HG03469 (cell line): ENCODE measurements around the gene ENC1.

ENCODE experiments used
- ATAC-seq: cut with Tn5 transposase; IDR thresholded peaks from one replicate; pipeline ENCODE4 v1.9.1; 2021; ENCODE audit warnings: mild to moderate bottlenecking, moderate library complexity, moderate number of reproducible peaks; ENCODE audit not compliant: unreplicated experiment

The ENC1 gene

DNA sequence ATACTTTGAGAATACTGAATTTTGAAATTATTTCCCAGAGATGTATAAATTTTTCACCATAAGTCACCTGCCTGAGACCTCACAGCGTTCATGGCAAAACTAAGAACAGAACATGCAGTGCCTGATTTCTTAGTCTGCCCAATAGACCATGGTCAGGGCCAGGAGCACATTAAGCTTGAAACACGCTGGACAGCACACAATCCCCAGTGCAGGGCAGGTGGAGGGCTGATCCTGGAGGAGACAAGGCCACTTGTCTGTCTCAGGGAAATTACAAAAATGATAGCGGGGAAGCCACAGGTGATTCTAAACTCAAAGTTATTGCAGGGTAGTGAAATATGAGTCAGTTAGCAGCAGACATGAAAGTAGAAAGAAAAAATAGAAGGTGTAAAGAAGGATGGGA is 18.6 kb upstream of the ENC1 start:
- ATAC-seq, result no peak

DNA sequence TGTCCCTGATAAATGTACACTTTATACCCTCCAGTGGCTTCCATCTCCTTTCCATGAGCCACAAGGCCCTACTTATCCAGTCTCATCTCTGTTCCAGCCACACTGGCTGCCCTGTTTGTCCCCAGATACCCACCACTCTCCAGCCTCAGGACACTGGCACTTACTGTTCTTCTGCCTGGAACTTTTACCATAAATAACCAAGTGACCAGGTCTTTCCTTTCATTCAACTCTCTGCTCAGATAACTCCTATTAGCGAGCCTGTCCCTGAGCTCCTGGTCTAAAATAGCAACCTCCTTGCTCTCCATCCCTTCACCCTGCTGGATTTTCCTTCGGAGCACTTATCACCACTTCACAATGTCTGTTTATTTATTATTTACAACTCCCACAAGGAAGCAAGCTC is 16.6 kb upstream of the ENC1 start:
- no peak for ATAC-seq

DNA sequence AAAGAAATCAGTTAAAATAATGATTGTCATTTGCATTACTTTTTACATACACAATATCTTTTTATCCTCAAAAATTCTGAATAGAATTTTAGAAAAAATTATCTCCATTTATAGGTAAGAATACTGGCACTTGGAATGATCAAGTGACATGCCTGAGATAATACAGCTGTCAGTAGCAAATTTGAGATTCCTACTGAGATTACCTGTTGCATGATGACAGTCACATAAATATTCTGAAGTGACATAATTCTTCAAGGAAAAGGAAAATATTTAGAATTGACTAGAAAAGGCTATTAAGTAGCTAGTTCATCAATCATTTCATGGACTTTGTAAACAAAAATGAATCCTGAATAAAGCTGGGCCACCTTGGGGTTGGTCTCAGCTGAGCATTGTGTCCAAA is 15.2 kb upstream of the ENC1 start:
- no peak for ATAC-seq

DNA sequence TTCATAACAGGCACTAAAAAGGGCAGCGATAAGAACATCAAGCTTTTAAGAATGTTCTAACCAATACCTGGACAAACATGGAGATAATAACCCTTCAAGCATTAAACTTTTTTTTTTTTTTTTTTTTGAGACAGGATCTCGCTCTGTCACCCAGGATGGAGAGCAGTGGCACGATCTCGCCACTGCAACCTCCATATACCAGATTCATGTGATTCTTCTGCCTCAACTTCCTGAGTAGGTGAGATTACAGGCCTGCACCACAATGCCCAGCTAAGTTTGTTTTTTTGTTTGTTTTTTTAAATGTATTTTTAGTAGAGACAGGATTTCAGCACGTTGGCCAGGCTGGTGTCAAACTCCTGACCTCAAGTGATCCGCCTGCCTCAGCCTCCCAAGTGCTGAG is 14.7 kb upstream of the ENC1 start:
- no peak for ATAC-seq

DNA sequence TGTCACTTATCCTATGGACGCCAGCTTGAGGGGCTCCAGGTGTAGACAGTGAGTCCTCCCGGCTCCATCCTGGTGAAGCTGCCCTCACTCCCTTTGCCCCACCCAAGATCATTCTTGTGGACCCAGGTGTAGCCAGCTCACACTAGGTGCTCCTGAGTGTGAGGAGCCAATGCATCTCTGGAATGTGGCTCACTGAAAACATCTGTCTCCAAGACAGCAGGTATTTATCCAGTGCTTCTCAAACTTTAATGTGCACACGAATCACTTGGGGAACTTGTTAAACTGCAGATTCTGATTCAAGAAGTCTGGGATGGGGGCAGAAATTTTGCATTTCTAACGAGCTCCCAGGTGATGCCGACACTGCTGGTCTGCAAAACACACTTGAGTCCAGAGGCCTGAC is 13.5 kb upstream of the ENC1 start:
- no peak for ATAC-seq

DNA sequence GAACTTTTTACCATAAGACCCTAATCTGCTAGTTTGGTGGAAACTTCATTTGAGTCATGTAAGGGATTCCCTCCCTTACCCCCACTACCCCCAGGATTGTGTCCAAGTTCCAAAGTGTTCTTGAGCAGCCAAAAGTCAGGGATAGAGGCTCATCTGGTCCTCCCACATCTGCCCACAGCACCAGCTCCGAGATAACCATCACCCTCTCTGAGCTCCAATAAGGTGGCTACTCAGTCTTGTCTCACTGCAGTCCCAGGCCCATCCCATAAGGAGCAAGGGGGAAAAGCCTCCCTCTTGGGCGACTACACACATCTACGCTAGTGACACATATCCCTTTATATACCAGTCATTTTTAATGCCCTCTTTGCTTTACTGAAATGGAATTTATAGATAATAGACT is 12.0 kb upstream of the ENC1 start:
- no peak for ATAC-seq

DNA sequence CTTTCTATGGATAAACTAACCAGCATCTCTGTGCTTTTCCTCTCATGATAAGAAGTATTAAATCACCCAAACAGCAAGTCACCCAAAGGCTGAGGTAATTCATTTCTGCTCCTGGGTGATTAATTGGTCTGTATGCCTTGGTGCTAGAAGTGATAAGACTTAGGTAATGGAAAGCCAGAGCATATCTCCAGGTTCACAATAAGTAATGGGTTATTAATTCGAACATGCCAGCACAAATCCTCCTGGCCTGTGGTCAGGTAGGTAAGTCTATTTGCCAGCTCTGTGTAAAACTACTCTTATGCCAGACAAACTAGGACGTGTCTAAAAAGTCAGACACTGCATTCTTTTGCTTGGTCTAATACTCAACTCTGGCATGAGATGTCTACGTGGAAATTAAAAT is 11.2 kb upstream of the ENC1 start:
- no peak for ATAC-seq

DNA sequence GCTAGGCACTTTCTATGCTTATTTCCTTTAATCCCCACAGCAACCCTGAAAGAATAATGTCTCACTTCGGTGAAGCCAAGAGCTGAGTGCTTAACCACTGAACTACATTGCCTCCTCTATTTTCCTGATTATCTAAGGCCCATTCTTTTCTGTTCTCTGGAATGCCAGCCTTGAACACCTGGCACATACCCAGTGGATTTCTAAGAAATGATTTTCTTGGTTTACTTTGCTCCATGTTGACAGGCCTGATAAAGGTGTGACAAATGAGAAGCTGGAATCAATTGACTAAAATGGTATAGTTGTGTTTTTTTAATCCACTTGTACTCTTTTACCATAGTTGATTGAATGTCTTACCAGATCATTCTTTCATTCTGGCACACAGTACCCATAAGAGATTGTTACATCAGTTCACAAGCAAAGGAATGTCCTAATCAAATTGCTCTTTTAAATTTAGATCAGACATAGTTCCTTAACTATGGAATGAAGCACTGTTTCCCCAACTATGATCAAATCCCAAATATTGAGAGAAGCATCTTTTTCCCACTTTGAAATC is 9.0 kb upstream of the ENC1 start:
- no peak for ATAC-seq

DNA sequence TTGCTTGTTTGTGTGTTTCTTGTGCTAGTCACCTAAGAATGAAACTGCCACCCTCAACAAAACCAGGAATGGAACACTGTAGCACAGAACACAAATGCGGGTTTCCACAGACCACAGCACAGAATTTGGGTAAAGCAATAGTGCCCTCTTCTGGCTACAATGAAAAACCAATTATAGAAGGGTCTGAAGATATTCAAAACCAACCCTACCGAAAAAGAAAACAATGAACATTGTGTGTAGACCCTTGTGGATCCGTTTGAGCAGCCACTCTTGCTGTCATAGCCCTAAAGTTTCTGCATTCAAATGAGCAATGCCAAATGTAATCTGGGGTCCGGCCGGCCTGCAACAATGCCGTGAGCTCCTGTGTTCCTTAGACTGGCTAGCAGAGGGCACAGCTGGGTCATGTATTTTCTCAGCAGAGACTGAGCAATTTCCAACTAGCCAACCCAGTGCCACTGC is 8.3 kb upstream of the ENC1 start:
- no peak for ATAC-seq

DNA sequence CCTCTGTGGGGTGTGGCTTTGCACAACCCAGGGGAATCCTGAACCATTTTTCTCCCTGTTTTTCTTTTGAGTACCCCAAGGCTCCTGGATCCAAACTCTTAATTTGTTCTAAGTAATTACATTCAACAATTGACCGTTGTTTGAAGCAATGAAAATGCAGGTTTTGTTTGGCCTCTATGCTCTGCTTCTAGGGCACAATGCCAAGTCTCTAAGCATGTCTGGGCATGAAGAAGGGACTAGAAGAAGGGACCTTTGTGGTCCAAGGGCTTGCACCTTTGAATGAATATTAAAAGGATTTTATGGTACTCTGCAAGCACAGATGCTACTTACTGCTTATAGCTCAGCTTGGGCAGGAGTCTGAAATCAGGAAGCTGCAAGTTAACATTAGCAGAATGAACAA is 6.6 kb upstream of the ENC1 start:
- no peak for ATAC-seq

DNA sequence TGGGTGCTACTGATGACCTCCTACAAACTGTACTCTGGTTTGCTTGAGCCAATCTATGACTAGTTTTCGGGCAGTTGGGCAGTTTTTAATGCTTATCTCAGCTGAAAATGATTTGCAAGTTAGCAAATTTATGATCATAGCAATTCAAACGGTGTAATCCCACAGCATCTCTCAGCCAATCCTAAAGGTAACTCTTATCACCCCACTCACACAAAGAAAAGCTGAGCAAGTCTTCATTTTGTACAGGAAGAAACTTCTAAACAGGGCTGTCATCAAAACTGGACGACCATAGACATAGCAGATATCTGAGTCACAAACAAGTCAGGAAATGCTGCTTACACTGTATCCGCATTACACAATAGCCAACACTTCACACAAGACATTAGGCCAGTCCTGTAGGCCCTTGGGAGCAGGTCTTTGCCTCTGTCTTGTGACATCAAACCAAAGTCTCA is 2.6 kb upstream of the ENC1 start:
- ATAC-seq, result no peak

DNA sequence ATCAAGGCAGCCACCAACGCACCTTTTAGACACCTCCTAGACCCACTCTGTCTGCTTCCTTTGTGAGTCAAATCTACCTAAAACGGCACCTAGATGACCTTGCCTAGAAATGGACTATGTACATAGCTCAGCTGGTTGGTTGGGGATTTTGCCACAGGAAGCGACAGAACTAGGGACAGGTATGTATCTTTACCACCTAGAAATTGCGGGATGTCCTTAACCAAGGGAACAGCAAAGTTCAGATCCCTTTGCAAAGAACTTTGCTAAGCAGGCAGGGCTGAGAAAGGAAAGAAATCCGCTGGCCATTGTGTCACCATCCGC is 2.0 kb upstream of the ENC1 start:
- no peak for ATAC-seq

DNA sequence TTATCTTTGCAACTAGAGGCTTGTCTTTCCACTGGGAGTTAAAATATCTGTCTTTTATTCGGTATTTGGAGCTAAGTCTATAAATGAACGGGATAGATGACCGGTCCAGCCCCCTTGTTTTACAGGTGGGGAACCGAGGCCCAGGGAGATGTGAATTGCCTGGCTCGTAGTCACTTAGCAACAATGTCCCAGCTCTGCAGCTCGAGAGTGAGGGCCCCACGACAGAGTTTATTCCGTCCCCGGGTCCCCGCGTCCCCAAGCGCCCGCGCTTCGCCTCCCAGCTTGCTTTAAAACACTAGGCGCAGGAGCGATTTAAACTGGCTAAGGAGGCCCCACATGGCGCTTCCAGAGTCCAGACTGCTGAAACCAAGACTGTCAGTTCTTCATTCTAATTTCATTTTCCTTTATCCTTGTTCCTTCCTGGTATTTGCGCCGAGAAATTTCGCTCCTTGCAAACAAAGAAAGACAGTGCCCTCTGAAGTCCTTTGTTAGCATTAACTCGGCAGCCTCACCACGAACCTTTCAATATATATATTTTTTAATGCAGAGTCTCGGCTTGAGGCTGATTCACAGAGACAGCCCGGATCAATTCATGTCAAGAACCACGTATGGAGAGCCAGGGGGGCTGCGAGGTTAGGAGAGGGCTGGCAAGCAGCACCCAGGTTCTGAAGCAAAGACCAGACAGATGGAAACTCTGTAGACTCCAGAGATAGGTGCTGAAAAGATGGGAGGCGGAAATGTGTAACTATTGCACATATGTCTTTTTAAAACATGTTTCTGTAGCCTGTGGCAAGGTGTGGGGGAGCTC is 1.4 kb upstream of the ENC1 start:
- no peak for ATAC-seq

DNA sequence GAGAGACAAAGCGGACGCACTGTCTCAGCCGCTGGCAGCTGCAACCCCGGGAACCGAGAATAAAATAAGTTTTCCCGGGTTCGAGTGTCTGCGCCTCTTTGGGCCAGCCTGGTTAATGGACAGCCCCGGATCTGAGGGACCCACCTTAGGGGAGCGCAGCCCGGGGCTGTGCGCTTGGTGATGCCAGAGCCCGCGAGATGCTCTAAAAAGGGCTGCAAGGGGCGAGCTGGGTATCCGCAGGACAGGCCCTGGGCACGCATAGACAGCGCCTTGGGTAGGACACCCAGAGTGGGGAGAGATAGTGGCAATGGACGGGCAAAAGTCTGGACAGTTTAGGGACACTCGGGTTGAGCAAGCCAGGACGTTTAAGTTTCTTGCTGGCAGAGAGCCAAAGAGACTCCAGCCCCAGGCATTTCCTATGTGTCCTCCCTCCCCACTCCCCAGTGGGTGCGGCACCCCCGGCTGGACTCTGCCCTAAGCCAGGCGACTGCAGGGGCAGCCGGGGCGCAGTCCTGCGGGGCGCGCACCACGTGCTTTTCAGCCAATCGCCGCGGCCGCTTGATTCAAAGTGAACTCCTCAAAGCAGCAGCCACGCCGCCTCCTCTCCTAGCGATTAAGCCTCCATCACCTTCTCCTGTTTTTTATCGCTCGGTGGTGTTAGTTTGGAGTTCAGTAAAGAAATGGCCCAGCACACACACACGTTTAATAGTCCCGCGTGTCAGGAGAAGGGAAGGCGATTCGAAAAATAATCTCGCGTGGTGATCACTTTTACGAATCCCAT is 616 bp upstream of the ENC1 start:
- no peak for ATAC-seq

DNA sequence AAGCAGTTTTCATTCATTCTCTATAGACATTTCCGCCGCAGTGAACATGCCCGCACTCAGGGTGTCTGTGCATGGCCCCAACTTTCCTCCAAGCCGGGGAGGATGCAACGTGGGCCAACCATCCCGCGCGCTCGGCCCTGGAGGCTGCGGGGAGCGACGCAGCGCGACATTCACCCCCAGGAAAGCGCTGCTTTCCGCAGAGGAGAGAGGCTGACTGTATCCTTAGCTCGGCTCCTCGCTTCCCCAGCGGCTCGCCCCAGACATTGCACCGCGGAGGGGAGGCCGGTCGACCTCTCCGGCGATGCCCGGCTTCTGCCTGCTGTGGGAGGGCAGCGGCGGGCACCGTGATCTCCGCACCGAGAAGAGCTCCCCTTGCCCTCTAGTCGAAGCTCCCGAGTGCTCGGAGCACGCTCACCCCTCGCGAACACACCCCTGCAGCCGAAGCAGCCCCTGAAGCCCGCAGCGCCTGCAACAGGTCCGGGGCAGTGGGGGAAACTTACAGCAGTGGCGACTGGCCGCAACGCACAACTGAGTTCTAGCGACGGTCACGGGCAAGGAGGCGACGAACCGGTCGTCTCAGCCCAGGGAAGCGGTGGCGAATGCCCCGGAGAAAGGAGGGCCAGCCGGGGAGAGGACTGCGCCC is 600 bp downstream of the ENC1 start:
- no peak for ATAC-seq

DNA sequence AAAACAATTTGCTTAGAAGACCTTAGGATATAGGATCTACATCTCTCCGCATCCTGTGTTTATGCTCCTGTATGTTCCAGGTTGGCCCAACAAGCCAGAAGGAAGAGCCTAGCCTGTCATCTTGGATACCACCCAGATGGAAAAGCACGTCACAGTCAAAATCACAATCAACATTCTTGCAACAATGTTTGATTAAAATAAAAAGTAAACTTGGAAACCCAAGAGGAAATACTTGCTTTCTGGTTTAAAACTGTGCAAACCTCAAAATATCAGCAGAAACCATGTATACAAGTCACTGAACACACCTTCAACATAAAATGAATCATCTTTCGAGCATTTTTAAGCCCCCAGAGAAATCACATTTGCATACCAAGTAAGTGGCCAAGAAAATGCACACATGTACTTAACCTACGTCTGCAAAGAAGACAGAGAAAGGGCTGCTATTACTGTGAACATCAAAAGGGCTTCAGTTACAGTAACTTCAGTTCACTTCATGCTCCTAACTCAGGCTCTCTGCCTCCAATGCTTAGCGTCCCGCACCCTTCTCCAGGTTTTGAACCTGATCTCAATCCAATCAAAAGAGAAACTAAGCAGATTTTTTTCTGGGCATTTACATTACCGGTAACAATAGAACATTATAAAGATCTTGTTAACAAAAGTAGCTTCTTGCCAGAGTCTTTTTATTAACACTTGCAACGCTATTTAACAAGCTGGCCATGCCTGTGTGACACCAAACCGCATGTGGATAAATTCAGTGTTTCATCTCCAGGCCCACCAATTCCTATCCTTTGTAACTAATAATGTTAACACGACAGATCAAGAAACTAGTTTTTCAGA is 1.3 kb downstream of the ENC1 start:
- ATAC-seq, result no peak

DNA sequence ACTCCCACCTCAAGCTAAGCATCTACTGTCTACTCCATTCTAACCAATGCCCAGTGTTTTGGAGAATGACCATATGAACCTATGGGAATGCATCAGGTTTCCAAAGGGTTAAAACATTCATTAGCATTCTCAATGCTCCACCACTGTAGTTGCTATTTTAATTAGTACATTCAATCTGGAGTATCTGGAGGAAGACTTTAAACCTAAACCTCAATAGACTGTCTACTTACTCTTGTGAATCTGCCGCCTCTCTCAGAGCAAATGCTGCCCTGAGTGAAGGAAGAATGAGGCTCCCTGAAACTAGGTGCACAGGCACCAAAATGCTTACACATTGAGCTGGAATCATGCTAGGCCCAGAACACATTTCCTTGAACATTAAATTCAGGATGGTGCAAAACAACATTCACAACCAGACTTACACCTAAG is 2.0 kb downstream of the ENC1 start:
- no peak for ATAC-seq

DNA sequence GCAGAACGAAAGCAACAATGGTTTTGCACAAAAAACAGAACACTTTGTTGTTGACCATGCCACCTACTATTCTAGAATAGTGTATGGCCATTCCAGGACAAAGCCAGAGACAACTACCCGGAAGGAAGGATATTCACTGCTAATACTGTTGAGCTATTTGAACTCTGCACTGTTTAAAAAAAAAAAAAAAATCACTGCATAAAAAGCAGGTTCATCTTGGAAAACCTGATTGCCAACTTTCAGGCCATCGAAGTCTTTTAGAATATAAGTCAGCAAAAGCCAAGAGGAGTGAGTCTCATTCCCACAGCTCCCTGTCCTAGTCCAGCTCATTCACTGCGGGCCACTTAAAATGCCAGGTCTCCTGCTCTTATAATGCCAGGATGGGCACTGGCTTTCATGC is 4.0 kb downstream of the ENC1 start:
- no peak for ATAC-seq

DNA sequence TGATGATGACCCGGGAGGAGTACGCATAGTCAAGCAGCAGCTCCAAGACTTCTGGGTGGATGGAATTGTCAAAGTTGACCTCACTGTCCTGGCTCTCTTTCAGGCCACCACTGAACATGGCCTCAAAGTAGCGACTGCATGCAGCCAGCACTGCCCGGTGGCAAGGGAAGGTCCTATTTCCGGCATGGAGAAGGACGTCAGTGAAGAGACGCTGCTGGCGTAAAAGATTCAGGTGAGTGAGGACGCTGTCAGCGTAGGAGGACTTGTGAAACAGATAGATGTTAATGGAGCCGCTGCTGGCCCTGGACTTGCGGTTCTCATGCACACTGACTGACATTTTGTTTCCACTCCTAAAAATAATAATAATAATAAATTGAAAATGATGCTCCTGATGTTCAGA is 4.4 kb downstream of the ENC1 start:
- no peak for ATAC-seq

DNA sequence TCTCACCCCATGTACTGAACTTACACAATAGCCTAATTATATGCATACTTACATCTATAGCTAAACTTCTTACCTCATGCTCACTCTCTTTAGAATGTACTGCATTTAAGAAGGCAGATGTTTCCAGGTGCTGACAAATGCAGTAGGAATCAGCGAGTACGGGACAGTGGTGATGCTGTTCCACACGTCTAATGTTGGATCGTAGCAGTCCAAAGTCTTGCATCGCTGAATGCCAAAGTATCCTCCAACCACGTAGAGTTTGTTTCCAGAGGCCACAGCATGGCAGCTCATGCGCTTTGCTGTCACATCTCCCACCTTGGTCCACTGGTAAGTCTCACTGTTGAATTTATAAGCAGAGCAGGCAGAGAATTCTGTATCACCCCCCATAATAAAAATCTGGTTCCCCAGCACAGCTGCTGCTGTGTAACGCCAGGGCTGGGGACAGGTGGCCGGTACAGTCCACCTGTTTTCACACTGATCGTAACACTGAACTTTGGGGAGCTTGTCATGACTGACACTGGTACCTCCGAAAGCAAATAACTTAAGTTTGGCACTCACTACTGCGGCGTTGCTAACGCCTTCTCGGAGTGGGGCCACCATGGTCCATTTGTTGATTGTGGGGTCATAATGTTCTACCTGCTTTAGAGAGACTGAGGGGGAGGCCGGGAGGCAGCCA is 5.8 kb downstream of the ENC1 start:
- no peak for ATAC-seq
